GM18519 (cell line): ENCODE data around the gene ATAD1.
"Not testable (repeated sequence)": the region's sequence is repeated elsewhere in the genome, so short reads cannot be mapped to it uniquely, and the experiment has no call there.

Experiments
- ATAC-seq: cut with Tn5 transposase; IDR thresholded peaks from one replicate; pipeline ENCODE4 v1.9.1; 2021; ENCODE audit warnings: mild to moderate bottlenecking, moderate library complexity; ENCODE audit not compliant: unreplicated experiment, low FRiP score

Gene ATAD1

GRCh38 chr10:87816163-87816897 is 1.7 kb downstream of the ATAD1 start:
- ATAC-seq: no peak

GRCh38 chr10:87804939-87805569 is 13.0 kb downstream of the ATAD1 start:
- no peak for ATAC-seq

GRCh38 chr10:87803831-87804230 is 14.2 kb downstream of the ATAD1 start:
- ATAC-seq: no peak

DNA sequence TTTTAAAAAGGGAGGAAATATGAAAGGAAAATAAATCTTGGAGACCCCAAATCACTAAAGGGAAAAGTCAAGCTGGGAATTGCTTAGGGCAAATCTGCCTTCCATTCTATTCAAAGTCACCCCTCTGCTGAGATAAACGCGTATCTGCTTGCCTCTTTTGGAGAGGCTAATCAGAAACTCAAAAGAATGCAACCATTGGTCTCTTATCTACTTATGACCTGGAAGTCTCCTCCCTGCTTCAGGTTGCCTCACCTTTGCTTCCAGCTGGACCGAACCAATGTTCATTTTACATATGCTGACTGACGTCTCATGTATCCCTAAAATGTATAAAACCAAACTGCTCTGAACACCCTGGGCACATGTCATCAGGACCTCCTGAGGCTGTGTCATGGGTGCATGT is 14.7 kb downstream of the ATAD1 start:
- no peak for ATAC-seq

GRCh38 chr10:87801813-87802435 is 16.1 kb downstream of the ATAD1 start:
- ATAC-seq: not testable (repeated sequence)

DNA sequence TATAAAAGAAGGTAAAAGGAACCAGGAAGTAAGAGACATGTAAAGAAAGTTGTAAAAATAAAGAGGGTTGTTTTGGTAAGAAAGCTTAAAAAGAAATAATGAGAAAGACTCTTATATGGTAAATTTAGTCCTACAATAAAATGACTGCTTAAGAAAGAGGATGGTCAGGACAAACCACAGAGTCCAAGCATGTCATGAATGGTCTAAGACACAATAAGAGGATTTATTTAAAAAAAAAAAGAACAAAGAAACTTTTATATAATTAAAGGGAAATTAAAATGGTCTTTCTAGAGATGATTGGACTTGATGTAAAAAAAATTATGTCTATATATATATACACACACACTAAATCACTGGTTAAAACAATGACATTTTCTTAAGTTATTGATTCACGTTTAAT is 18.2 kb downstream of the ATAD1 start:
- ATAC-seq: no peak

- no peak for ATAC-seq
Observed at GRCh38 chr10:87798082-87798481, 19.9 kb downstream of the ATAD1 start.

DNA sequence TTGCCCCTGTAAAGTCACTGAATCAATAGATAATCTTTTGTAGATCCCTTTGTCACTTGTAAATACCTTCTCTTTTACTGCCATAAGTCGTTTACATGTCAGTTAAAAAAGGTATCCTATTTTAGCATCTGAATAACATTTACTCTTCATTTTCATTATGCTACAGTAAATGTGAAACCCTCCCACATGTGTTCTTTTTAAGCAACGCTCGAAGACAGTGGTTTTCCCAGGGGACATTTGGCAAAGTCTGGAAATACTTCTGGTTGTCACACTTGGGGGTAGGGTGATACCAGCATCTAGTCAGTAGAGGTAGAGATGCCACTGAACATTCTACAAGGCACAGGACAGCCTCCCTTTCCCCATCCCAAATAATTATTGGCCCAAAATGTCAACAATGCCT is 23.7 kb downstream of the ATAD1 start:
- ATAC-seq: no peak

DNA sequence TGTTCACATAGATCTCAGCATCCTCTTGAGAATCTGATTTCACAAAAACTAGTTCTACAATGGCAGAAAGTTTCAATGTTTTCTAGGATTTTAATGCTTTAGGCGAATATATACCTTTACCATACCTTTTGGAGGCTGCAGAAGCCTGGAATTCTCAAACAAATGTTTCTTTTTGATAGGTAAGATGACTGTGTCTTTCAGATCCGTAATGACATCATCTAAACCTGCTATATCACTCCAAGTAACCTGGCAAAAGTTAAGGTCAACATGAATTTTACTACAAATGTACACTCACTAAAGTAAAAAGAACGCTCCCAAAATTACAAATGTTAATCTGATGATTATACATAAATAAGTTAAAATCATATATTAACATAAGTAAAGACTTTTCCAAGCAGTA is 27.8 kb downstream of the ATAD1 start:
- ATAC-seq: no peak

- ATAC-seq: no peak
Observed at GRCh38 chr10:87786421-87786820, 31.6 kb downstream of the ATAD1 start.

- ATAC-seq: no peak
Observed at GRCh38 chr10:87782721-87783120, 35.3 kb downstream of the ATAD1 start.

DNA sequence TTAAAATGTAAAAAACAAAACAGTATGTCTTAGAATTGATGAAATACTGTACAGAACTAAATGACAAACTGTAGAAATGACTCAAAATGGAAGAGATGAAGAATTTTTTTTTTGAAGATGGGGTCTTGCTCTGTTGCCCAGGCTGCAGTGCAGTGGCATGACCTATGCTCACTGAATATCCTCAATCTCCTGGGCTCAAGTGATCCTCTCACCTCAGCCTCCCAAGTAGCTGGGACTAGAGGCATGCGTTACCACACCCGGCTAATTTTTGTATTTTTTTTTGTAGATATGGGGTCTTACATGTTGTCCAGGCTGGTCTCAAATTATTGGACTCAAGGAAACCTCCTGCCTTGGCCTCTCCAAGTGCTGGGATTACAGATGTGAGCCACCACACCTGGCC is 36.5 kb downstream of the ATAD1 start:
- ATAC-seq: no peak

- no peak for ATAC-seq
Observed at GRCh38 chr10:87776328-87776727, 41.7 kb downstream of the ATAD1 start.

DNA sequence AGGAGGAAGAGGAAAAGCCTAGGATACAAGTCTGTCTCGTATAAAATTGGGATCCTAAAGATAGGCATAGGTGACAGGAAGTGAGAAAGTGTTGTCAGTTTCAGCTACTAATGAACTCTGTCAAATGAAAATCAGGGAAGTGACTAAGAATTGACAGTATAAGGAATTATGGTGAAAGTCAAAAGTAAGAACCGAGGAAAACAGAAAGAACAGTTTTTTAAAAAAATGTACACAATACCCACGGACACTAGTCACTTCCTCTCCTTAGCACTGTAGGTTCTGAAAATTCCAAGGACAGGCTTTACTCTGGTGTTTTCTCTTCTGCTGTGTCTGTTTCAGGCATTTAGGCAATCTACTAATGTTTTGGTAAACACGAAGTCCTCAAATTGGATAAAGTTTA is 42.3 kb downstream of the ATAD1 start:
- ATAC-seq: no peak

GRCh38 chr10:87771871-87772500 is 46.0 kb downstream of the ATAD1 start:
- no peak for ATAC-seq

- no peak for ATAC-seq
Observed at GRCh38 chr10:87767253-87767652, 50.8 kb downstream of the ATAD1 start.

DNA sequence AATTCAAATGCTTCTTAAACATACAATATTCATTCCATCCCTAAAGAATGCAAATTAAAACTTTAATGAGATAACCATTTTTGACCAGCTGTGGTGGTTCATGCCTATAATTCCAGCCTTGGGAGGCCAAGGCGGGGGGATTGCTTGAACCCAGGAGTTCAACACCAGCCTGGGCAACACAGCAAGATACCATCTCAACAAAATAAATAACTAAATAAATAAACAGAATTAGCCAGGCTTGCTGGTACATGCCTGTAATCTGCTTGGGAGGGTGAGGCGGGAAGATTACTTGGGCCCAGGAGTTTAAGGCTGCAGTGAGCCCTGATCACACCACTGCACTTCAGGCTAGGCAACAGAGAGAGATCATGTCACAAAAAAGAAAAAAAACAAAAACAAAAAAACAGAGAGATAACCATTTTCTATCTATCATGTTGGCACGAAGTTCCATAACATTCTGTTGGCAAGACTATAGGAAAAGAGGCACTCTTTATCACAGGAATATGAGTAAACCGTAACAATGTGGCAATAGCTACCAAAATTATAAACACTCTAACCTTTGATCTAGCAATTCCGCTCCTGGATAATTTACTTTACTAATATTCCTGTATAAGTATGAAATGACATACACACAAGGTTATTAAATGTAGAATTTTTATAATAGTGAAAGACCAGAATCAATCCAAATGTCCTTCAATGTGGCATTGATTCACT is 52.2 kb downstream of the ATAD1 start:
- no peak for ATAC-seq

DNA sequence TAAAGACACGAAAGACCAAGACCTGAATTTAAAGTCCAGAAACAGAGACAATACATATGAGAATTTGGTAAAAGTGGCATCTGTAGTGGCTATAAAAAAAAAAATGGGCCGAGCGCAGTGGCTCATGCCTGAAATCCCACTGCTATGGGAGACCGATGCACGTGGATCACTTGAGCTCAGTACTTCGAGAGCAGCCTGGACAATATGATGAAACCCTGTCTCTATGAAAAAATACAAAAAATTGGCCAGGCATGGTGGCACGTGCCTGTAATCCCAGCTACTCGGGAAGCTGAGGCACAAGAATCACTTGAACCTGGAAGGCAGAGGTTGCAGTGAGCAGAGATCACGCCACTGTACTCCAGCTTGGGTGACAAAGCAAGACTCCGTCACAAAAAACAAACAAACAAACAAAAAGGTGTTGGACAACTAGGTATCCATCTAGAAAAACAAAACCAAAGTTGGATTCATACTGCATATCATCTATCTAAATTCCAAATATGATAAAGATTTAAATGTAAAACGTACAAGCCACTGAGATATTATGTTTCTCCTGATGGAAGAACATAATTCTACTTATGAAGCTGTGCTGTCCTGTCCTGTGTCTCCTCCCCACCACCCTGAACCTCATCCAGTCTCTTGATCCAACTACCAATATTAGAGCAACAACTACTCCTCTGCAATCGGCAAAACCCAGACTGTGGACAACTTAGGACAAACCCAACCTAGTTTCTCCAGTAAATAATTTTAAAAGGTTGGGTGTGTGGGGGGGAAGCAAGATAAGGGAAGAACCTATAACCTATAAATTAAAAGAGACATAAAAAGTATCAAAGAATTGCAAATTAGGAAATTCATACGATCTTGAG is 53.7 kb downstream of the ATAD1 start:
- no peak for ATAC-seq

DNA sequence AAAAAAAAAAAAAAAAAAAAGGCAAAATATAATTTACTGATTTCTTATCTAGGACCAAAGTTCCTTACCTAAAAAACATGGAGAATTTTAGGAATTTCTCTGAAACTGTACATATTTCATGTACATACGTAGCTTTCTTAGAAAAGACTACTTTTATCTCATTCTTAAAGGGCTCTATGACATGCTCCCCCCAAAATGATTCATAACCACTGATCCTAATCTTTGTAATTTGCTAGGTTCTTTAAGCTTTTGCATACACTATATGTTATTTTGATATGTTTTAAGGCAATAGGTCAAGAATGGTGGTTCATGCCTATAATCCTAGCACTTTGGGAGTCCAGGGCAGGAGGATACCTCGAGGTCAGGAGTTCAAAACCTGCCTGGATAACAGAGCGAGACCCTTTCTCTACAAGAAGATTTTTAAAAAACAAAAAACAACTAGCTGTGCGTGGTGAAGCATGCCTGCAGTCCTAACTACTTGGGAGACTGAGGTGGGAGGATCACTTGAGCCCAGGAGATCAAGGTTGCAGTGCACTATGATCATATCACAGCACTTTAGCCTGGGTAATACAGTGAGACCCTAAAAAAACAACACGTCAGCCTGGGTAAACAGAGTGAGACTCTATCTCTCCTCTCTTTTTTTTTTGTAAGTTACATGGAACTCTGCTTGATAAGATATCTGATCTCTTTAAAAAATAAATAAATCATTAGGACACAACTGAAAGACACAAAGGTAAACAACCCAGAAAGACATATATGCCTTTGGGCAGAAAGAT is 54.8 kb downstream of the ATAD1 start:
- ATAC-seq: no peak
